Glomerular endothelial cell (primary cell): ENCODE results near the gene BCL2A1. TPM values are rescaled to one million over a fixed set of nuclear protein-coding genes. Genes with fewer than 3 reads are reported as not detected.
"Not testable (repeated sequence)": the region's sequence is repeated elsewhere in the genome, so short reads cannot be mapped to it uniquely, and the experiment has no call there.

Experiments
- DNase-seq: peaks from one replicate; pipeline ENCODE4 v3.0.0-alpha.2; 2011; ENCODE audit warnings: low read depth, low spot score; ENCODE audit errors: extremely low read depth
- total RNA-seq: library from RNA; depleted of rRNA; stranded (reverse); fragments of >200 nt; gene quantifications from 2 replicates; pipeline ENCODE4 v1.2.3, GENCODE V29; 2015

The BCL2A1 gene
- total RNA-seq, 1 donor from 2014 or later = not detected

DNA sequence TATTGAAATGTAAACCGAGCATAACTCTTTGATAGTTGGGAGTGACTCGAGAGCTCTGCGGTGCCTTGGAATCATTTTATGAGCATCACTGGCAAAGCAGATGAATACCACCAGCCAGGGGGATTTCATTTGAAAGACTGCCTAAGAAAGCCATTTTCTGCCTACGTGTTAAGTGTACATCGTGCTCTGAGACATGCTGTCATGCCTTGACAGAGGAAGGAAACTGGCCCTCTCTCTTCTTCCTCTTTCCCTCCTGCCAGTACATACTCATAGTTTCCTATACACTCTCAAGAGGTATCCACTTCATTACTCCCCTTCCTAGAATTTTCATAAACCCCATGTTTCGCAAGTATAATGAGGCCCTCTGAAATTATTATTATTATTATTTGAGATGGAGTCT lies 8.8 kb downstream of the BCL2A1 start:
- no peak for DNase-seq

DNA sequence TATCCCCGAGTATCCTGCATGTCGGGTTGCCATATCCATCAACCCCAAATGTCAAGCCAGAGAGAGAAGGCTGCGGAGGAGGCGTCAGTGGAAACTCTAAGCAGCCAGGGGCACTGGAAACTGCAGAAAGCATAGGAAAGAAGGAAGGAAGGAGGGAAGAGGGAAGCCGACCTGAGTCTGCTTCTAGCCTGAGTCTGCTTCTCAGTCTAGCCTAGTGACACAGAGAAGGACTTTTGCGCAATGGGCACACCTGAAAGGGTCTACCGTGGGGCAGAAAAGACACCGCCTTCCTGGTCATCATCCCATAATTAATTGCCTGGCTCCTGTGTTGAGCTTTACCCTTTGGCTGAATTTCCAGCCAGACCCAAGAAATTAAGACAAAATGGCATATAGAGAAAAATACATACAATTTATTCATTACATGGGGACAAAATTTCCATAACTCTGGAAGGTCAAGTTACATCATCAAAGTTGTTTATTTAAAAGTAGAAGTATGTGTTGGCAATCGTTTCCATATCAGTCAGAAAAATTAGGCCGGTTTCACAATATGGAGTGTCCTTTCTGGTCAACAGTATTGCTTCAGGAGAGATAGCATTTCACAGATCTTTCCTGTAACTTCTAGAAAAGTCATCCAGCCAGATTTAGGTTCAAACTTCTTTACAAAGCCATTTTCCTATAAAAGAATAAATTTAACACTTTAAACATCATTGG lies 10.3 kb downstream of the BCL2A1 start:
- DNase-seq = no peak

DNA sequence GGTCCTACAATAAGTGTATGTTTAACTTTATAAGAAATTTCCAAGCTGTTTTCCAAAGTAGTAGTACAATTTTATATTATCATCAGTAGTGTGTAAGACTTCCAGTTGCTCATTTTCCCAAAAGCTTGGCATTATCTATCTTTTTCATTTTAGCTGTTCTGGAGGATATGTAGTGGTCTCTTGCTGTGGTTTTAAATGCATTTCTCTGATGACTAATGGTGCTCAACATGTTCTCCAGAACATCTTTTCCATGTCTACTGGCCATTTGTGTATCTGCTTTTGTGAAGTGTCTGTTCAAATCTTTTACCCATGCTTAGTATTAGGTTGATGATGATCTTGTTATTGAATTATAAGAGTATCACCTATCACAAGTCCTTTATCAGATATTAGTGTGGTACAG lies 13.3 kb downstream of the BCL2A1 start:
- DNase-seq = no peak

DNA sequence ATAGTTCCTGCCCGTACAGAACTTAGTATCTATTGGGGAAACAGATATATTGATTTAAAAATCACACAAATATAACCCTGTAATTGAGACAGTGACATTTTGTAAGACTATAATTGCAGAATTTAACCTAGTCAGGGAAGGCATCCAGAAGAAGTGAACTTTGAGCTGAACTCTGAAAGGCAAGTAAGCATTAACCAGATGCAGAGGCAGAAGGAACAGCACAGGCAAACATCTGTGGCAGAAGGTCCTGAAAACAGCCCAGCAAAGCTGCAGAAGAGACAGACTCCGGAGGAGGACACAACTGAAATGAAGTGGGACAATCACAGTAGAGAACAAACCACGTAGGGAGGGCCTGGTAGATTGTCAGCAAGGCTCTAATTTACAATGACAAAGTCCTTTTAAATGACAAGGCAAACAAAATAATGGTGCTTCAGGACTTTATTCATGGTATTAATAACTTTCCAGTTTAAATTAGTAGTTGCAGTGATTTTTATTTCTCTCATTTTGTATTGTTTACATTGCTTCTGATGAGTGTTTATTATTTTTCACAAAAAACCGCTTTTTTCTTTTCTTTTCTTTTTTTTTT lies 14.5 kb downstream of the BCL2A1 start:
- DNase-seq = no peak

DNA sequence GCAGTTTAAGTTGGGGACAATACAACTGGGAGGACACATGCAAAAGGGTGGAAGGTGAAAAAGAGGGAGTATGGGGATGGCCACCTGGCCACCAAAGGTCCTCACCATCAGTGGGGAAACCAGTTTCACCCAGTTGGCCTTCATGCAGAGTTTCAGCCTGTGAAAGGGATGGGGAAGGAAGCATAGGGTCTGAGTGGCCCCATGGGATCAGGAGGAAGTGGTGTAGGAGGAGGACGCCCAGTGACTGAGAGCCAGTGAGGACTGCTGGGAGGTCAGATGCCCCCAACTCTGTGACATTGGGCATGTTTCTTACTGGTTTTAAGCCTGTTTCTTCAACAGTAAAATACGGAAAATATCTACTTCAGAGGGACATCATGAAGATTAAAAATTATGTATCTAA lies 16.3 kb downstream of the BCL2A1 start:
- no peak for DNase-seq

DNA sequence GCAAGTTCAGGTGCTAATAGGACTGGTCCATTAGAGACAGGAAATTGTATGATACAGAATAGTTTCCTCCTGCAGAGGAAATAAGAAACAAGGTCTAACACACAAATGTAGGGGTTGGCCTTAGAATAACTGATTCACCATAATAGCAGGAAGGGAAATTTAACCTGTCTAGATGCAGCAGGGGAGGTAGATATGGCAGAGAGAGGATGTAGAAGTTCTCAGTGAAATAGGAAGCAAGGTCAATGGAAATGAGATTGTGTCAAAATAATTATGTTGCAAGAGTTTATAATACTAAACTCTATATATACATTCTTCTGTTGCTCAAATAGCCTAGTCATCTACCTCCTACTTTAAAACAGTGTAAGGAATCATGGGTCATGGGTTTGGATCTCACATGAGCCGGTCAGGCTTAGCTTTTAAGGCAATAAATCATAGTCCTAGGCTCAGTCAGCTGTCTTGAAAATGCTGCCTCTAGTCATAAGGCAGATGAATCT lies 17.0 kb downstream of the BCL2A1 start:
- no peak for DNase-seq

DNA sequence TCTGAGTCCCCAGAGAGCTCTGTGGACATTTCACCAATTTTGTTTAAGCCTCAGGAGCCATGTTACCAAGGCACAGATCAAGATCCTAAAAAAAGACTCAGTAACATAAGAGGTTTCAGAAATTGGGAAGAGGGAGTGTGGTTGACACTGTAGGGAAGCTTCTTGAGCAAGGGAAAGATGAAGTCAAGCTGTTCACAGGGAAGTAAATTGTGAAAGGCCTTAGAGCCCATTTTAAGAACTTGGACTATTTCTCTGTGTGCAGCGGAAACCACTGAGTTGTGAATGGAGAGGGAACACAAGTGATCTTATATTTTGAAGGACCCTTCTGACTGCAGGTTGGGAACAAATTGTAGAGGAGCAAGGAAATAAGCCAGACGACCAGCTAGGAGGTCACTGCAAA lies 18.7 kb downstream of the BCL2A1 start:
- DNase-seq = no peak

DNA sequence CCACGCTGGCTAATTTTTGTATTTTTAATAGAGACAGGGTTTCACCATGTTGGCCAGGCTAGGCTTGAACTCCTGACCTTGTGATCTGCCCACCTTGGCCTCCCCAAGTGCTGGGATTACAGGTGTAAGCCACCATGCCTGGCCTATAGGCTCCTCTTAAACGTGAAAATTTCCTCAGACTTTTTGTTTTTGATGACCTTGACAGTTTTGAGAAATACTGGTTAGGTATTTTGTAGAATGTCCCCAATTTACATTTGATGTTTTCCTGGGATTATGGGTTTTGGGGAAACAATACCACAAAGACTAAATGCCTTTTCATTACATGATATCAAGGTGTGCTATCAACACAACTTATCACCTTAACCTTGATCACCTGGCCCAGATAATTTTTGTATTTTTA lies 20.7 kb downstream of the BCL2A1 start:
- DNase-seq = no peak

DNA sequence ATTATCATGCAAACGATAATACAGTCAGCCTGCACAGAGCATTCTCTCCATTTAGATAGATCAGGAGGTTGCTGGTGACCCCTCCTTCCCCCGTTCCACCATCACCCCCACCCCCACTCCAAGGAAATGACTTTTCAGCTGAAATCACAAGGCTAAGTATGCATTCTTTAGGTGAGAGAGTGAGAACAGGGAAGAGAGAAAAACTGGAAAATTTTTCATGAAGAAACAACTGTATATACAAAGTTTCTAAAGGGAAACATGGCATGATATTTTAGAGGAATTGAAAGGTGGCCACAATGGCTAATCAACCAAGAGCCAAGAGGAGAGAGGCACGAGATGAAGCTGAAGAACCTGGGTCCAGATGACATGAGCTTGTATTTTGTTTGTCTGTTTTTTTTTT lies 22.2 kb downstream of the BCL2A1 start:
- DNase-seq = no peak

DNA sequence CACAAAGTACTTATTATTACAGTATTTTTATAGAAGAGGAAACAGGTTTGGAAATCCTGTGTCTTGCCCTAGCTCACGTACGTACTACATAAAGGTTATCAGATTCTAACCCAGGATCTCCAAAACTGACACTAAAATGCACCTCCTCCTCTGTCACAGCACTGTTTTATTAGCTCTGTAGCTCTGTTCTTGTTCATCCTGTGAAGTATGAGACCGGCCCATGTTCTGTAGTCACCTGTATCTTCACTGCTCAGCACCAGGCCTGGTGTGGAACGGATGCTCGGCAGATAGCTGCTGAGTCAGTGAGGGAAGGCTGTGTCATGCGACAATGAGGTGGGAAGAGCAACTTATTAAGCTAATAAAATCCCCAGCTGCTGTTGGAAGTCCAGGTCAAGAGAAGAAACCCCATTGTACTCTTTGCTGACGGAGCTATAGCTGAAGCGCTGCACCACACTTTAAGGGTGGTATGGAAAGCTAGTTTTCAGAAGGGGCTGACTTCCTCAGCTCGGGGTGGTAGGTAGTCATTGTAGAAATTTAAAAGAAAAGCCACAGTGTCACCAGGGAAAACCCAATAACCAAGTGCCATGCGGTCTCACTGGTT lies 22.8 kb downstream of the BCL2A1 start:
- DNase-seq = no peak

DNA sequence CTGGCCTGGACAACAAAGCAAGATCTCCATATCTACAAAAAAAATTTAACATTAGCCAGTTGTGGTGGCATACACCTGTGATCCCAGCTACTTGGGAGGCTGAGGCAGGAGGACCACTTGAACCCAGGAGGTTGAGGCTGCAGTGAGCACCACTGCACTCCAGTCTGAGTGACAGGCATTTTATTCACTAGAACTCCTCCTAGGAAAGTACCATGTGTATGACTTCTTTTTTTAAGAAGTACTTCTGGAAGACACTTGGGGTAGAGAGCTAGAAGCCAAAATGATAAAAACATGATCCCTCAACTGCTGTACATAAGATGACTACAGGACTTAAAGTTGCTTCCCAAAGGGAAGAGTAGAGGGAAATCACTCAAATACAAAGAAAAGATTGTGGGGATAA lies 24.0 kb downstream of the BCL2A1 start:
- no peak for DNase-seq

DNA sequence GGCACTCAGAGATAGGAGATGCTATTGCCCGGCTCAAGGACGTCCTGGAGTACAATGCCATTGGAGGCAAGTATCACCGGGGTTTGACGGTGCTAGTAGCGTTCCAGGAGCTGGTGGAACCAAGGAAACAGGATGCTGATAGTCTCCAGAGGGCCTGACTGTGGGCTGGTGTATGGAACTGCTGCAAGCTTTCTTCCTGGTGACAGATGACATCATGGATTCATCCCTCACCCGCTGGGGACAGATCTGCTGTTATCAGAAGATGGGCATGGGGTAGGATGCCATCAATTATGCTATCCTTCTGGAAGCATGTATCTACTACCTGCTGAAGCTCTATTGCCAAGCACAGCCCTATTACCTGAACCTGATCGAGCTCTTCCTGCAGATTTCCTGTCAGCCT lies 26.4 kb downstream of the BCL2A1 start:
- DNase-seq = no peak

DNA sequence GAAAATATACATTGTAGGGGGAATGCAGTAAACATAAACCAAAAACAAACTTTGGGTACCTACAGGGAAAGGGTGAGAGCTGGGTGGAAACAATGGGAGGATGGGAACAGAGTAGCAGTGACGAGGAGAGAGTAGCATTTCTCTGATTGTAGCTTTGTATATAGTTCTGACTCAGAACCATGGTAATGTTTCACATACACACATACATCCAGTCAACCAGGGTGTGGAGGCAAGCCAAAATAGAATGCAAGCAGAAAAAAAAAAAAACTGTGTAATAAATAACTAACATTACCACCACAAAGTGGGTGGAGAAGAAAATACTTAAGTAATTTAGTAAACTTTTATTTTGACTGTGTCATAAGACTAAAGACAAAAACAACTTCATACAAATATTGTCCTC lies 27.2 kb downstream of the BCL2A1 start:
- no peak for DNase-seq

DNA sequence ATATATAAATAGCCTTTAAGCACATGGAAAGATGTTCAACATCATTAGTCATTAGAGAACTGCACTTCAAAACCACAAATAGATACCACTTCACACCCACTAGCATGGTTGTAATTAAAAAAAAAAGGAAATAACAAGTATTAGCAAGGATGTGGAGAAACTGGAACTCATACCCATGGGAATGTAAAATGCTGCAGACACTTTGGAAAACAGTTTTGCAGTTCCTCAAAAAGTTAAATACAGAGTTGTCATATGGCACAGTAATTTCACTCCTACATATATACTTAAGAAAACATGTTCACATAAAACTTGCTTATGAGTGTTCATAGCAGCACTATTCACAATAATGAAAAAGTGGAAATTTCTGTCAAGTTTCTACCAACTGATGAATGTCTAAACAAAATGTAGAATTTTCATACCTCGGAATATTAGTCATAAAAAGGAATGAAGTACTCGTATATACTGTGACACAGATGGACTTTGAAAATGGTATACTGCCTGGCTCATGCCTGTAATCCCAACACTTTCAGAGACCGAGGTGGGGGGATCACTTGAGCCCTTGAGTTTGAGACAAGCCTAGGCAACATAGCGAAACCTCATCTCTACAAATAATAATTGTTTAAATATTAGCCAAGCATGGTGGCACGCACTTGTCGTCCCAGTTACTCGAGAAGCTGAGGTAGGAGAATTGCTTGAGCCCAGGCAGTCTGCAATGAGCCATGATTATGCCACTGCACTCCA lies 28.1 kb downstream of the BCL2A1 start:
- DNase-seq = no peak

DNA sequence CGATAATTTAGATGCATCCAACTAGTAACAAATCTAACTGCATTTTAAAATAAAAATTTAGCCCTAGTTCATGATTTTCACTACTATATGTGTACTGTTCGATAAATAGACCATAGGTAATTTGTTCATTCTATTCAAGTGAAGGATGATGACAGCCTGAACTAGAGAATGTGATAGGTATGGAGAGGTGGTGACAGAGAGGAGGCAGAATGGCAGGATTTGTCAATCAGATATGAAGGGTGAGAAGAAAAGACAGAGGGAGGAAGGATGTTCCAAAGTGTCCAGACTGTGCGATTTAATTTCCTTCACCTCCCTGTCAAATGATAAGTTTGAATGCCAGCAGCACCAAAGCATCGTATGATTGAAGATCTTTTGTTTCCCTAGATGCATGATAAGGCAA lies 31.6 kb downstream of the BCL2A1 start:
- DNase-seq = no peak

DNA sequence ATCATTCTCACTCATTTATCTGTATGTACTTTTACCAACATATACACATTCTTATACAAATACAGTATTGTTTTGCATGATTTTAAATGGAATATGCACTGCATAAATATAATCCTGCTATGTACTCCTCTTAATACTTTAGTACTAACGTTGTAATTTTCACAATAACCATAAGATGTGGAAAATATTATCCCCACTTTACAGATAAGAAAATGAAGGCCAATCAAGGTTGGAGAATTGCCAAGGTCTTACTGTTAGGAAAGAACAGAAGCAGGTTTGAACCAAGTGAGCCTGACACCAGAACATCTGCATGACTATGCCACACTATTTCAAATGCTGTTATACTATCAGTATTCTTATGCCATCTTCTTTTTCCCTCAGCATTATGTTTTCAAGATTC lies 32.9 kb downstream of the BCL2A1 start:
- no peak for DNase-seq

DNA sequence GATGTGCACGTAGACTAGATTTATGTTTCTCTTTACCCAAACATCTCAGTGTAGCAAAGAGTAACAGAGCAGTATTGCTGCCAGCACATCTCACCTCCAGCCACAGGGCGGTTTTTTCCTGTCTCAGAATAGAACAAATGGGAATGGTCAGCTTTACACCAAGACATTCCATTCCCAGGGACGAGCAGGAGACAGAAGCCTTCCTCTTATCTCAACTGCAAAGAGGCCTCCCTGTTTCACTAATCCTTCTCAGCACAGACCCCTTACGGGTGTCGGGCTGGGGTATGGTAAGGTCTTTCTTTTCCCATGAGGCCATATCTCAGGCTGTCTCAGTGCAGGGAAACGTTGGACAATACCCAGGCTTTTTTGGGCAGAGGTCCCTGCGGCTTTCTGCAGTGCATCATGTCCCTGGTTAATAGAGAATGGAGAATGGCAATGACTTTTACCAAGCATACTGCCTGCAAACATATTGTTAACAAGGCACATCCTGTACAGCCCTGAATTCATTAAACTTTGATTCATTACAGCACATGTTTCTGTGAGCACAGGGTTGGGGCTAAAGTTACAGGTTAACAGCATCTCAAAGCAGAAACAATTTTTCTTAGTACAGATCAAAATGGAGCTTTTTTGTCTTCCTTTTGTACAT lies 35.3 kb downstream of the BCL2A1 start:
- DNase-seq = not testable (repeated sequence)

DNA sequence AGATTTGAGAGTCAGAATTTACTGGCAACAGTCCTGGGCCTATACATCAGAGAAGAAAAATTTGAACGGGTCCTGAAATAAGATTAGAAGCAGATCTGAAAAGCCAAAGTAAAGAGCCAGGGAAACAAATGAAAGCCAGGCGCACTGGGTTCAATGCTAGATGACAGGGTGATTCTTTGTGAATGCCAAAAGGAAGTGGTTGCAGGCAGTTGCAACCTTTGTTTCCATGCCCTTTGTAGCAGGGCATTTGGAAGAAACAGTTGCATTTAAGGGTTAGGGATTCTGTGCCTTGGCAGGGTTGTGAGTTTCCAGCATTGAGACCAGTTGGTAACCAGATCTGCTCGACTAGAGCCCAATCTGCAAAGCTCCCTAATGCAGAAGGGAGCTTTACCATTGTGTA lies 37.8 kb downstream of the BCL2A1 start:
- no peak for DNase-seq

DNA sequence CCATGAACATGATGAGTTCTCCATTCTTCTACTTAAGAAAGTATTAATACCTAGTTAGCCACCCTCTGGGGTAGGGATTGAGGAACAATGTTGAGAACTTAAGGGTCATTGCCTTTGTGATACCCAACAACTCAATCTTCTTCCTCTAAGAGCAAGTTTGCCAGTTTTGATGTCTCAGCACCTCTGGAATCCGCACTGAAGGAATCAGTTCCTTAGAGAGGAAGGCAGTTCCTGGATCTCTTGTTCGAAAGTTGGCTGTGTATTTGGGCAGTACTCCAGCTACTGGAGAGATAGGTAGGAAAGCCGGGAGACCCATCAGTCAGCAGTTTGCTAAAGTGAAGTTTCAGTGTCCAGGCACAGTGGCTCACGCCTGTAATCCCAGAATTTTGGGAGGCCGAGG lies 38.5 kb downstream of the BCL2A1 start:
- no peak for DNase-seq

DNA sequence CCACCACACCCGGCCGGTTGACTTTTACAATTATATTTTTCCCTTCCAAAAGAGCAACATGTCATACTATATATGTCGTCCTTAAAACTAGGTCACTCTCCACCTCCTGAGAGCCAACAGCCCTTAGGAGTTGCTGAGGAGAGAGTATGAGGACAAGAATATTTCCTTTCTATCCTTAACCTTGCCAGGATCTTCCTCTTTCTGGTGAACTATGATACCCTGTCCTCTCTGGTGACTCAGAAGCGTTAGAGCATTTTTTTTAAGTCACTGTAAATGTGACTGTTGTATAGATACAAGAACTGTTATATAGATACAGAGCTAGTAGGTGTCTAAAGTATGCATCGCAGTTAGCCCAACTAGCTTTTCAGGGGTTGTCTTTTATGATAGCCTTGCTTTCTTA lies 40.5 kb downstream of the BCL2A1 start:
- no peak for DNase-seq

DNA sequence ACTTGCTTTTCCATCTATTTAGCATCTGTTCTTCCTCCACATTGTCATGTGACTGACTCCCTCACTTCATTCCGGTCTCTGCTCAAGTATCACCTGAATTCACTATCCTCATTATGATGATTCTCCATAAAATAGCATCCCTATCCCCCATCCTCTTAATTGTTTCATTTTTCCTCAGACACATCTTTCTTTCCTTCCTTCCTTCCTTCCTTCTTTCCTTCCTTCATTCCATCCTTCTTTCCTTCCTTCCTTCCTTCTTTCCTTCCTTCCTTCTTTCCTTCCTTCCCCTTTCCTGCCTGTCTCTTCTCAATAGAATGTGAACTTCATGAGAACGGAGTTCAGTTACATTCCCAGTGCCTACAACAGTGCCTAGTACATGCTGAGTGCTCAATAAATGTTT lies 41.6 kb downstream of the BCL2A1 start:
- no peak for DNase-seq
